ENCODE results near the gene VARS2.
A peak's percentile ranks its signal among the peaks of the same experiment; 100 is the strongest.

Gene VARS2

DNA sequence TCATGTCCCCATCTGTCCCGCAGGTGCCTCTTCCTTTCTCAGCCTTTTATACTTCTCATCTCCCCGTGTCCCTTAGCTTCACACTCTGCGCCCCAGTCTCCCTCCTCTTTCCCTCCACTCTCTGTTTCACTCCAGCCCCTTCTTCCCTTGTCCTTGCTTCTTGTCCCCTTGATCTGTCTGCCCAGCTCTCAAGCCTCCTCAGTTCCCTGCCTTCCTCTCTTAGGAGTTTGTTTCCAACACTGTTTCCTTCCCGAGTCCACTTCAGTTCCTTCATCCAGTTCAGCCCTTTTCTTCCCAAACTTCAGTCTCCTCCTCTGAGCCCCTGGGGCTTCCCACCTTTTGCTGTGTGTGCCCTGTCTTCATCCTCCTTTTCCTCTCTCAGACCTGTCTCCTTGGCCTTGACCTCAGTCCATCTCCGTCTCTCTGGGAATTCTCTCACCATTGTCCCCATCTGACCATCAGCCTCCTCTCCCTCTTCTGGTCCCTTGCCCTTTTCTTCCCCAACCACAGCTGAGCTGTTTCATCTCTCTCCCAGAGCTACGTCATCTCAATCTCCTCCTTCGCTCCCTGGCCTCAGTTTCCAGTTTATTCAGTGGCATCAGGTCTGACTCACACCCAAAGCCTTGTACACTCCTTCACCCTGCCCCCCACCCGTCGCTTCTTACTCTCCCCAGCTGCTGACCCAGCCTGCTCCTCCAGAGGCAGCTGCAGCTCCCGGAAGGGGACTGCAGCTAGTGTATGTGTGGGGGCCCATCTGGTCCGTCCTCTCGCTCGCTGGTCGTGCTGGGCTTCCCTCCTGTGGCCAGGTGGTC lies 32.4 kb upstream of the VARS2 start:
- H3K27ac Mint-ChIP-seq: peak overlapping the region; percentile 98 to 99 (median 98)
- TF ChIP-seq, protein P1, sequence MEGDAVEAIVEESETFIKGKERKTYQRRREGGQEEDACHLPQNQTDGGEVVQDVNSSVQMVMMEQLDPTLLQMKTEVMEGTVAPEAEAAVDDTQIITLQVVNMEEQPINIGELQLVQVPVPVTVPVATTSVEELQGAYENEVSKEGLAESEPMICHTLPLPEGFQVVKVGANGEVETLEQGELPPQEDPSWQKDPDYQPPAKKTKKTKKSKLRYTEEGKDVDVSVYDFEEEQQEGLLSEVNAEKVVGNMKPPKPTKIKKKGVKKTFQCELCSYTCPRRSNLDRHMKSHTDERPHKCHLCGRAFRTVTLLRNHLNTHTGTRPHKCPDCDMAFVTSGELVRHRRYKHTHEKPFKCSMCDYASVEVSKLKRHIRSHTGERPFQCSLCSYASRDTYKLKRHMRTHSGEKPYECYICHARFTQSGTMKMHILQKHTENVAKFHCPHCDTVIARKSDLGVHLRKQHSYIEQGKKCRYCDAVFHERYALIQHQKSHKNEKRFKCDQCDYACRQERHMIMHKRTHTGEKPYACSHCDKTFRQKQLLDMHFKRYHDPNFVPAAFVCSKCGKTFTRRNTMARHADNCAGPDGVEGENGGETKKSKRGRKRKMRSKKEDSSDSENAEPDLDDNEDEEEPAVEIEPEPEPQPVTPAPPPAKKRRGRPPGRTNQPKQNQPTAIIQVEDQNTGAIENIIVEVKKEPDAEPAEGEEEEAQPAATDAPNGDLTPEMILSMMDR (IDR thresholded peaks at IDR 0.05; ENCODE audit: unreplicated experiment in 3 of 3): no peak
- H3K9me3 Mint-ChIP-seq: no peaks in the 10 kb centered on the region
- no peaks in the 10 kb centered on the region for H3K36me3 Mint-ChIP-seq (ENCODE audit: low read depth)
- peaks cover 71% of the 10 kb centered on the region for H3K4me1 Mint-ChIP-seq
- H3K4me3 Mint-ChIP-seq: peak overlapping the region; percentile 84 to 90 (median 88)
- no peaks in the 10 kb centered on the region for H3K27me3 Mint-ChIP-seq (ENCODE audit: low read depth)

DNA sequence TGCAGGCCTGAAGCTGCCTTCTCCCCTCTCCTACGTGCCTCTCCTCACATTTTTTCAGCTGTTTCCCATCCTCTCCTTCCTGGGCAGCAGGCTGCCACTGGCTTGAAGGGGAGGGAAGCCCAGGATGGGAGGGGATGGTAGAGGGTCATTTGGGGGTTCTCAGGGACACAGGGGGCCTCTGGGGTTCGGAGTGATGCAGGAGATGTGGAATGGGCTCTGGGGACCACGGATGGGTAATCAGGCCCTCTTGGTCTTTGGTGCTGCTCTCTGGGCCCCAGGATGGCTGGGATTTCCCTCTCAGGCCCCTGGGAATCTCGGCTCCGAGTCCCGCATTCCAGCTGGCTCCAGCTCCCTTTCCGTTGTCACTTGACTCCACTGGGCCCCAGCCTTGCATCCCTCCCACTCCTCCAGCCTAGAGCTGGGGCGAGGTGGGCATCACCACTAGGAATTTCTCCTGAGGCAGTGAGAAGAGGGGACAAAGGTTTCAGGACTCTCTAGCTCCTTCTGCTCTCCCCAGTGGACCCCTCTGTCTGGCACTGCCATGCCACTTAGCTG lies 31.8 kb upstream of the VARS2 start:
- H3K27me3 Mint-ChIP-seq (ENCODE audit: low read depth): no peaks in the 10 kb centered on the region
- H3K9me3 Mint-ChIP-seq: no peaks in the 10 kb centered on the region
- H3K36me3 Mint-ChIP-seq (ENCODE audit: low read depth): no peaks in the 10 kb centered on the region
- peak overlapping the region; percentile 98 to 99 (median 98) for H3K27ac Mint-ChIP-seq
- peak overlapping the region; percentile 84 to 90 (median 88) for H3K4me3 Mint-ChIP-seq
- TF ChIP-seq, protein P1 (IDR thresholded peaks at IDR 0.05; ENCODE audit: unreplicated experiment in 3 of 3): no peak
- peaks cover 75% of the 10 kb centered on the region for H3K4me1 Mint-ChIP-seq

DNA sequence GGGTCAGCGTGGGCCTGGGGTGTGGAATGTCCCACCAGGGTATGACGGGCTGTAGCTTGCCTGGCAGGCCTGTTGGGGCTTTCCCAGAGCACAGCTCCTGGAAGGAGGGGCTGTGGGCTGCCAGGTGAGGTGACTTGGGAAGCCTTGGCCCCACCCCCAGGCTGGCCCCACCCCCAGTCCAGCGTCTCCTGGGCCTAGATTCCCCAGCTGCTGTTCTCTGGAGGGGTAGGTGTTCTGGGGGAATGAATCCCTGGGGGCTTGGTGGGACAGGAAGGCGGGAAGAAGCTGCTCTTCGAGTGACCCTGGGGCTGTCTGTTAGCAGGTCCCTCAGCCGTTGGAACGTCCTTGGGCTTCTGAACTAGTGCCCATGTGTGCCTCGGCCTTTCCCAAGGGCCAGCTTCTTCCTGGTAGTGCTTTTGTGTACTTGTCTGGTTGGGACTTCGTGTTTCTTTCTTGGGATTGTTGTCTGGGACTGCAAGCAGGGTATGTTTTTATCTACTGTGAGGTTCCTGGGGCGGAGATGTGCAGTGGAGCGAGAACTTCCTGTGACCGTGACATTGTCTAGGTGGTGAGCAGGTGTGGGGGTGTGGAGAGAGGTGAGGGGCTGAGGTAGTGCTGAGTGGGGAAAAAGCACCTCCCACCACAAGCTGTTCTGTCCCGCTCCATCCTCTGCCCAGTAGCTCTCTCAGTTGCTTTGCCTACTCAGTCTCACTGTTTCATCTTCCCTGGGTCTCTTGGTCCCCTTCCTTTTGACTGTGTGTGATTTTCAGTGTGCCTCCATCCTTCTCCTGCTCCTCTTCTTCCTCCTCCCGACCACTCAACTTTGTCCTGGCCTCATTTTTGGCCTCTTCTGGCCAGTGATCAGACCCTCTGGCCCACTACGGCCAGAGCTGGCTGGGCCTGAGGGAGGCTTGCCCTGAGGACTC lies 31.0 kb upstream of the VARS2 start:
- H3K9me3 Mint-ChIP-seq: no peaks in the 10 kb centered on the region
- H3K4me1 Mint-ChIP-seq: peaks cover 75% of the 10 kb centered on the region
- H3K4me3 Mint-ChIP-seq: peak overlapping the region; percentile 84 to 90 (median 88)
- H3K27me3 Mint-ChIP-seq (ENCODE audit: low read depth): no peaks in the 10 kb centered on the region
- peaks cover 2% of the 10 kb centered on the region for H3K36me3 Mint-ChIP-seq (ENCODE audit: low read depth)
- peak overlapping the region; percentile 98 to 99 (median 98) for H3K27ac Mint-ChIP-seq
- TF ChIP-seq, protein P1 (IDR thresholded peaks at IDR 0.05; ENCODE audit: unreplicated experiment in 3 of 3): no peak

DNA sequence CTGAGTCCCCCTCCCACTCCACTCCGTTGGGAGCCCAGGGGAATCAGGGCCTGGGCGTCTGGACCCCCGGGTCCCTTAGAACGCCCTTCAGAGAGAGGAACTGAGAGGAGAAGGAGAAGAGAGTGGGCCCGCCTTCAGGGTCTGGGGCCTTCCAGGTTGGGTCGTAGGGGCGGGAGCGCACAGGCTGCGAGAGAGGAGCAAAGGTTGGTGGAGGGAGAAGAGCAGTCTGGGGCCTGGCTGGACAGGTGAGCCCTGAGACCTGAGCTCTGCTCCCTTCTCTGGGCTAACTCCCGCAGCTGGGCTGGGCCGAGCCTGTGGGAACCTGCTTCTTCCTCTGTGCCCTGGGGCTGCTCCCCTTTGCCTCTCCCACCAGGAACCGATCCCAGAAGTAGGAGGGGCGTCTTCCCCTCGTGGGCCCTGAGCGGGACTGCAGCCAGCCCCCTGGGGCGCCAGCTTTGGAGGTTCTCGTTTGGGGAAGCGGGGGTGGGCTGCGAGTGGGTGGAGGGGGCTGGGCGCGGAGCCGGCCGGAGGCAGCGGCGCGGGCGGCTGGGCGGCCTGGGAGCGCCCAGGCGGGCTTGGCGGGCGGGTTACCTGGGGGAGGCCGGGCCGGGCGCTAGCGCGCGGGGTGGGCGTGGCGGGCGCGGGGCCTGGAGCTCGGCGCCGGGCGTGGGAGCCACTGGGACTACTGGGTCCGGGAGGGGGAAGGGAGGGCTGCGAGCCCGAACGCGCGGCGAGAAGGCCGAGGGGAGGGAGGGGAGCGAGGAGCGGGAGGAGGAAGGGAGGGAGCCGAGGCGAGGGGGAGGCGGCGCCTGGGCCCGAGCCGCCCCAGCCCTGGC lies 30.1 kb upstream of the VARS2 start, which contains the start of gene DDR1:
Gene DDR1 (plus strand): TSS at position 835 of the 836 bp plus-strand sequence. CDS start 4,211 bp downstream, outside the sequence.
- peak within 1 kb of the TSS; percentile 98 to 99 (median 98) for H3K27ac Mint-ChIP-seq

More for the DNA sequence above, 30.1 kb upstream of the VARS2 start, which contains the start of gene DDR1:
- no peaks in the 10 kb centered on the region for H3K27me3 Mint-ChIP-seq (ENCODE audit: low read depth)
- no peaks in the 10 kb centered on the region for H3K9me3 Mint-ChIP-seq
- H3K4me3 Mint-ChIP-seq: peak within 1 kb of the TSS; percentile 92 to 95 (median 95)
- peaks cover 73% of the 10 kb centered on the region for H3K4me1 Mint-ChIP-seq
- TF ChIP-seq, protein P1 (IDR thresholded peaks at IDR 0.05; ENCODE audit: unreplicated experiment in 3 of 3): no peak
- H3K36me3 Mint-ChIP-seq (ENCODE audit: low read depth): peaks cover 10% of the 10 kb centered on the region

Data from nephron (organoid).